Vagina (tissue), 2 donors: ENCODE measurements around the gene PHKA2. TPM values are rescaled to one million over a fixed set of nuclear protein-coding genes. Genes with fewer than 3 reads are reported as not detected.
A peak's percentile ranks its signal among the peaks of the same experiment; 100 is the strongest.

Experiments
- DNase-seq, 2 donors: peaks; one replicate each; pipeline ENCODE4 v3.0.0-alpha.2; 2017; ENCODE audit errors: extremely low spot score in 2 of 2
- H3K27ac ChIP-seq: fragments of 200-600 bp; sonication (generic); one replicate; pipeline ENCODE4 v1.5.1; 2019
- H3K27me3 ChIP-seq: fragments of 200-600 bp; sonication (generic); one replicate; pipeline ENCODE4 v1.5.1; 2019
- H3K36me3 ChIP-seq, 2 donors: fragments of 200-600 bp; sonication (generic); one replicate each; pipeline ENCODE4 v1.5.1; 2017 to 2019
- H3K4me1 ChIP-seq: fragments of 200-600 bp; sonication (generic); one replicate; pipeline ENCODE4 v1.5.1; 2019
- H3K4me3 ChIP-seq, 2 donors: fragments of 200-600 bp; sonication (generic); 1 replicate in 1 of 2; 2 replicates in 1 of 2; pipeline ENCODE4 v1.5.1; 2016 to 2019
- H3K9me3 ChIP-seq: fragments of 200-600 bp; sonication (generic); one replicate; pipeline ENCODE4 v1.5.1; 2019
- CTCF ChIP-seq, 3 experiments: fragments of 450-650 bp in 2 of 3; fragments of 200-600 bp in 1 of 3; sonication (generic) in 1 of 3; IDR thresholded peaks; one replicate each; pipeline ENCODE4 v1.5.1; 2017 to 2019; ENCODE audit warnings: antibody characterized with exemption in 3 of 3, mild to moderate bottlenecking in 2 of 3, moderate library complexity in 2 of 3
- POLR2A ChIP-seq, 2 donors: fragments of 450-650 bp; IDR thresholded peaks; one replicate each; pipeline ENCODE4 v1.6.1; 2017; ENCODE audit warnings: antibody characterized with exemption in 2 of 2, mild to moderate bottlenecking in 2 of 2, moderate library complexity in 2 of 2
- POLR2AphosphoS5 ChIP-seq, 2 donors: sonication (generic); formaldehyde crosslinking; IDR thresholded peaks; one replicate each; pipeline ENCODE4 v1.9.0; 2017; ENCODE audit warnings: antibody characterized with exemption in 2 of 2, mild to moderate bottlenecking in 2 of 2, low read depth in 1 of 2; ENCODE audit not compliant: insufficient read depth in 1 of 2
- intact Hi-C: fragments of 100-400 bp; cut with DNase I; formaldehyde crosslinking; loops from one replicate; pipeline ENCODE4 v1.15.1; 2023
- total RNA-seq: library from RNA; depleted of rRNA; stranded (reverse); fragments of >200 nt; gene quantifications from one replicate; pipeline ENCODE4 v1.2.3, GENCODE V29; 2016

Gene PHKA2
- total RNA-seq, 1 donor from 2014 or later: 29.5 TPM

DNA sequence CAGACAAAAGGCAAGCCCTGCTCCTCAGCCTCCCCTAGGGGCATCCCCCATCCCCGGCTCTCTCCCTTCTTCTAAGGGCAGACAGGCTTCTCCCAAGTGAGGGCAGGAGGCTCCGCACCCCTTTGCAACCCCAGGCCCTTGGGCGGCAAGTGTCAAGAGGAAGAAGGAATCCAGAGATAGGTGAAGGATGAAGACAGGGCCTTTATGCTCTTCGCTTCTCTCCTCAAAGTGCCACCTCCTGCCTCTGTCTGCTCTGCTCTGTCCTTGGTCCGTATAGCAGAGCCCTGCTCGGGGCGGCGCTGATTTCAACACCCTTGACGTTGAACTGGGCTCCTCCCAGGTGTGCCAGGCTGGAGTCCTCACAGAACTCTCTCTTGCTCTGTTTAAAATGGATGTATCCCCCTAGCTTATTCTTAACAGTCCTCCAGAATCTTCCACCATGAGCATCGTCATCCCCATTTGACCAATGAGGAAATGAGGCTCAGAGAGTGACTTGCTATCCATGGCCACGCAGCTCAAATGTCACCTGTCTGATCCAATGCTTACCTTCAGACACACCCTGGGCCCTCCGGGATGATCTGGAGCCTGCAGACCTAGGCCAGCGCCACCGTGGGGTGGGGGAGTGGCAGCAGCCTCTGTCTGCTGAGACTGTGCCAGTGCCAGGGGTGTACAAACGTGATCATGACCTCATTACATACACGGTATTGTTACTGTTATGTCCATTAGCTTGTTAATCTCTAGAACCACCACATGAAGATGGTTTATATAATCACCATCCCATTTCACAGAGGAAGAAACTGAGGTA, 99.8 kb downstream of the PHKA2 start:
- Histone ChIP-seq H3K4me1 (peaks cover 5% of the 10 kb centered on the region), H3K27me3 (no peaks in the 10 kb centered on the region), H3K4me3 (no peak overlapping the region), H3K9me3 (no peaks in the 10 kb centered on the region), H3K36me3 (no peaks in the 10 kb centered on the region), H3K27ac (no peak overlapping the region)
- intact Hi-C loops: no loop called here
- DNase-seq: no peak
- TF ChIP-seq CTCF (IDR thresholded peaks at IDR 0.05): no peak
- TF ChIP-seq POLR2AphosphoS5 (IDR thresholded peaks at IDR 0.05; ENCODE audit: insufficient read depth in 1 of 2, low read depth in 1 of 2): no peak
- no peak for TF ChIP-seq POLR2A (IDR thresholded peaks at IDR 0.05)

- Histone ChIP-seq H3K36me3 (no peaks in the 10 kb centered on the region), H3K9me3 (no peaks in the 10 kb centered on the region), H3K4me1 (peaks cover 5% of the 10 kb centered on the region), H3K27me3 (no peaks in the 10 kb centered on the region), H3K4me3 (no peak overlapping the region), H3K27ac (no peak overlapping the region)
- TF ChIP-seq POLR2A (IDR thresholded peaks at IDR 0.05) (no peak), POLR2AphosphoS5 (IDR thresholded peaks at IDR 0.05; ENCODE audit: insufficient read depth in 1 of 2, low read depth in 1 of 2) (no peak), CTCF (IDR thresholded peaks at IDR 0.05) (no peak)
- intact Hi-C loops: no loop called here
- no peak for DNase-seq
Measured at GRCh38 chrX:18883234-18883960, 100.5 kb downstream of the PHKA2 start.

GRCh38 chrX:18879144-18879543, 104.8 kb downstream of the PHKA2 start:
- TF ChIP-seq CTCF (IDR thresholded peaks at IDR 0.05) (no peak), POLR2A (IDR thresholded peaks at IDR 0.05) (no peak)
- intact Hi-C loops: no loop called here
- no peak for DNase-seq
- Histone ChIP-seq H3K9me3 (no peaks in the 10 kb centered on the region), H3K4me1 (no peaks in the 10 kb centered on the region), H3K36me3 (no peaks in the 10 kb centered on the region), H3K27ac (no peak overlapping the region), H3K27me3 (no peaks in the 10 kb centered on the region), H3K4me3 (no peak overlapping the region)

- H3K27ac ChIP-seq: no peak overlapping the region
- H3K9me3 ChIP-seq: no peaks in the 10 kb centered on the region
- H3K36me3 ChIP-seq: no peaks in the 10 kb centered on the region
- H3K4me3 ChIP-seq: no peak overlapping the region
- intact Hi-C loops: no loop called here
- no peaks in the 10 kb centered on the region for H3K27me3 ChIP-seq
- peak in 1 of 2 donors; percentile 67 for DNase-seq
- H3K4me1 ChIP-seq: peaks cover 5% of the 10 kb centered on the region
- TF ChIP-seq POLR2A (IDR thresholded peaks at IDR 0.05) (no peak), POLR2AphosphoS5 (IDR thresholded peaks at IDR 0.05; ENCODE audit: insufficient read depth in 1 of 2, low read depth in 1 of 2) (no peak), CTCF (IDR thresholded peaks at IDR 0.05) (no peak)
Measured at GRCh38 chrX:18877469-18877868, 106.4 kb downstream of the PHKA2 start.
